ENCODE measurements around the gene RUBCNL. TPM values are rescaled to one million over a fixed set of nuclear protein-coding genes. Genes with fewer than 3 reads are reported as not detected.
A peak's percentile ranks its signal among the peaks of the same experiment; 100 is the strongest.
"Not testable (repeated sequence)": the region's sequence is repeated elsewhere in the genome, so short reads cannot be mapped to it uniquely, and the experiment has no call there.

Gene RUBCNL
- total and polyA plus RNA-seq, 9 donors = 1.9 to 3.1 (median 2.5) TPM

DNA sequence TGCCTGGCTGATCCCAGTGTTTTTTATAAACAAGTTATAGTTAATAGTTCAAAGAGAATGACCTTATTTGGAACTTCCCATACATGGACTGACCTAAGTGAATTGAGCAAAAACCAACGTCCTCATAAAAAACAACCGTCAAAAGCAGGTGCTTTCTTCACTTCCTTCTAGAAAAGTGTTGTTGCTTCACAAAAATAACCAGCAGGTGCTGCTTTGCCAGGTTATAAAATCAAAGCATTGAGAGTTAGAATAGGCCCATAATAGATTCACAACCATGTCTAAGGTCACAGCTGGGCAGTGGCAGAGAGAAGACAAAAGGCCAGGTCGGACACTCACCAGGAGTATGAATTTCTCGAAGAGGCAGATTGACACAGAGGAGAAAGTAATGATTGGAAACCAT is 9.5 kb downstream of the RUBCNL start:
- no peak overlapping the region for H3K27ac ChIP-seq (ENCODE audit: low read length)
- no peaks in the 10 kb centered on the region for H3K36me3 ChIP-seq (ENCODE audit: control insufficient read depth, insufficient read depth, low read length)
- no peak for DNase-seq
- H3K9me3 ChIP-seq (replicated peaks; ENCODE audit: control insufficient read depth, low read depth, low read length) = no peaks in the 10 kb centered on the region
- no peaks in the 10 kb centered on the region for H3K4me1 ChIP-seq (ENCODE audit: control insufficient read depth, insufficient read depth, low read length)
- no CpG with 5 or more reads among the region's 4 CpGs for WGBS (ENCODE audit: insufficient coverage)
- no peaks in the 10 kb centered on the region for H3K27me3 ChIP-seq (ENCODE audit: control insufficient read depth, insufficient read depth, low read length)
- H3K4me3 ChIP-seq (ENCODE audit: low read length) = no peak overlapping the region

DNA sequence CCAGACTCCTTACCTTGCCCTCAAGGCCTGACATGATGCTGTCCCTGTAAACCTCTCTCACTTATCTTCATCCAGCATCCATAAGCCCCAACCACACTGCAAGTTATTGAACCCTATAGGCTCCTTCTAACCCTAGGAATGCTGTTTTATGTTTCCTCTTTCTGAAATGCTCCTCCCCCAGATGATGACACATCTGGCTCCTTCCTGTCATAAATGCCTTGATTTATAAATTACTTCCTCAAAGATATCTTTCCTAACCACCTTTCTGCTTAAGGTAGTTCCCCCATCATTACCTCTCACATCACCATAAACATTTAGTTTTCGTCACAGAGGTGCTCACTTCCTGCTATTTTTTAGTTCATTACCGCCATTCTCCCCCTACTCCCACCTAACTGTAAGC is 12.3 kb downstream of the RUBCNL start:
- Histone ChIP-seq H3K27ac (ENCODE audit: low read length) (no peak overlapping the region), H3K4me3 (ENCODE audit: low read length) (no peak overlapping the region), H3K27me3 (ENCODE audit: control insufficient read depth, insufficient read depth, low read length) (no peaks in the 10 kb centered on the region), H3K36me3 (ENCODE audit: control insufficient read depth, insufficient read depth, low read length) (no peaks in the 10 kb centered on the region), H3K9me3 (replicated peaks; ENCODE audit: control insufficient read depth, low read depth, low read length) (no peaks in the 10 kb centered on the region), H3K4me1 (ENCODE audit: control insufficient read depth, insufficient read depth, low read length) (peaks cover 2% of the 10 kb centered on the region)
- 60% methylated on average over 1 of the region's 2 CpGs for WGBS (ENCODE audit: insufficient coverage)
- no peak for DNase-seq

DNA sequence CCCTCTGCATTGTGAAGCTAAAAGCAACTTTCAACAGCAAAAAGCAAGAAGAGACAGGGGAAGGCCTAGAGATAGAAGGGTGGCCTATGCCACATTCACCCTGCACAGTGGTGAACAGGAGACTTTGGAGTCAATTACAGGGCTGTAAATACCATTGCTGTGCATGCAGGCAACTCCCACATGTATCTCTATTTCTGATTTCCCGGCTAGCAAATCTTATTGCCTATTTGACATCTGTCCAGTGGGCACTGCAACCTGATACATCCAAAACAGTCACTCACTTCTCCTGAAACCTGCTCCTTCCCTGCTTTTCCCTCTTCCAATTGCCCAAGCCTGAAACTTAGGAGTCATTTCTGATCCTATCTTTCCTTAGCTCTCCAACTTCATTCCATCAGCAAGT is 13.4 kb downstream of the RUBCNL start:
- H3K27me3 ChIP-seq (ENCODE audit: control insufficient read depth, insufficient read depth, low read length) = no peaks in the 10 kb centered on the region
- no peaks in the 10 kb centered on the region for H3K9me3 ChIP-seq (replicated peaks; ENCODE audit: control insufficient read depth, low read depth, low read length)
- no peaks in the 10 kb centered on the region for H3K36me3 ChIP-seq (ENCODE audit: control insufficient read depth, insufficient read depth, low read length)
- H3K27ac ChIP-seq (ENCODE audit: low read length) = no peak overlapping the region
- no peak overlapping the region for H3K4me3 ChIP-seq (ENCODE audit: low read length)
- DNase-seq = no peak
- H3K4me1 ChIP-seq (ENCODE audit: control insufficient read depth, insufficient read depth, low read length) = peaks cover 2% of the 10 kb centered on the region
- WGBS (ENCODE audit: insufficient coverage) = 44% methylated on average over 1 of the region's 1 CpG

DNA sequence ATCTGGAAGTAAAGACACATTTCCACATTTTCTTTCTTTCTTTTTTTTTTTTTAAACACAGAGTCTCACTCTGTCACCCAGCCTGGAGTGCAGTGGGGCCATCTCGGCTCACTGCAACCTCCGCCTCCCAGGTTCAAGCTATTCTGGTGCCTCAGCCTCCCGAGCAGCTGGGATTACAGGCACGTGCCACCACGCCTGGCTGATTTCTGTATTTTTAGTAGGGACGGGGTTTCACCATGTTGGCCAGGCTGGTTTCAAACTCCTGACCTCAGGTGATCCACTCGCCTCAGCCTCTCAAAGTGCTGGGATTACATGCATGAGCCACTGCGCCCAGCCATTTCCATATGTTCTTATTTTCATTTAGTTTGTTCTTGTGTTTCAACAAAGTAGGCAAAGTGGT is 14.1 kb downstream of the RUBCNL start:
- H3K27me3 ChIP-seq (ENCODE audit: control insufficient read depth, insufficient read depth, low read length); H3K27ac ChIP-seq (ENCODE audit: low read length); H3K4me1 ChIP-seq (ENCODE audit: control insufficient read depth, insufficient read depth, low read length); H3K36me3 ChIP-seq (ENCODE audit: control insufficient read depth, insufficient read depth, low read length); H3K9me3 ChIP-seq (replicated peaks; ENCODE audit: control insufficient read depth, low read depth, low read length); H3K4me3 ChIP-seq (ENCODE audit: low read length); DNase-seq: not testable (repeated sequence)
- 79% methylated on average over 6 of the region's 8 CpGs for WGBS (ENCODE audit: insufficient coverage)

DNA sequence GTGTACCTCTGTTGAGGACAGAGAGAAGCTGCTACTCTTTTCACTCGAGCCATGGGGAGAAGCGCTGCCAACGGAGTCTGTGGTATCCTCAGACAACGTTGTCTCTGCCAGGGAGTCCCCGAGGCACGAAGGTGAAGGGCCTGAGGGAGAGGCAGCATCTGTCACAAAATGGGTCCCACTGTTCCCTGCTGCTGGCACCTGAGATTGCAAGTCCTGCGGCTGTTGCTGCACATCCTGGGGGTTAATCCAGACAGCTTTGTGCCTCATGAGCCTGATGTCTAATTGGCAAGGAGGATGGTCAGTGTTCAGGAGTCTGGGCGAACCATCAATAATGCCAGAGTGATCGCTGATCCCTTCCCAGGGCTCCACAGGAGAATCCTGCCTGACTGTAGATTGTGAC is 15.0 kb downstream of the RUBCNL start:
- Histone ChIP-seq H3K36me3 (ENCODE audit: control insufficient read depth, insufficient read depth, low read length) (no peaks in the 10 kb centered on the region), H3K4me3 (ENCODE audit: low read length) (no peak overlapping the region), H3K9me3 (replicated peaks; ENCODE audit: control insufficient read depth, low read depth, low read length) (no peaks in the 10 kb centered on the region), H3K4me1 (ENCODE audit: control insufficient read depth, insufficient read depth, low read length) (peaks cover 2% of the 10 kb centered on the region), H3K27me3 (ENCODE audit: control insufficient read depth, insufficient read depth, low read length) (no peaks in the 10 kb centered on the region), H3K27ac (ENCODE audit: low read length) (no peak overlapping the region)
- DNase-seq = no peak
- WGBS (ENCODE audit: insufficient coverage) = 88% methylated on average over 9 of the region's 9 CpGs

DNA sequence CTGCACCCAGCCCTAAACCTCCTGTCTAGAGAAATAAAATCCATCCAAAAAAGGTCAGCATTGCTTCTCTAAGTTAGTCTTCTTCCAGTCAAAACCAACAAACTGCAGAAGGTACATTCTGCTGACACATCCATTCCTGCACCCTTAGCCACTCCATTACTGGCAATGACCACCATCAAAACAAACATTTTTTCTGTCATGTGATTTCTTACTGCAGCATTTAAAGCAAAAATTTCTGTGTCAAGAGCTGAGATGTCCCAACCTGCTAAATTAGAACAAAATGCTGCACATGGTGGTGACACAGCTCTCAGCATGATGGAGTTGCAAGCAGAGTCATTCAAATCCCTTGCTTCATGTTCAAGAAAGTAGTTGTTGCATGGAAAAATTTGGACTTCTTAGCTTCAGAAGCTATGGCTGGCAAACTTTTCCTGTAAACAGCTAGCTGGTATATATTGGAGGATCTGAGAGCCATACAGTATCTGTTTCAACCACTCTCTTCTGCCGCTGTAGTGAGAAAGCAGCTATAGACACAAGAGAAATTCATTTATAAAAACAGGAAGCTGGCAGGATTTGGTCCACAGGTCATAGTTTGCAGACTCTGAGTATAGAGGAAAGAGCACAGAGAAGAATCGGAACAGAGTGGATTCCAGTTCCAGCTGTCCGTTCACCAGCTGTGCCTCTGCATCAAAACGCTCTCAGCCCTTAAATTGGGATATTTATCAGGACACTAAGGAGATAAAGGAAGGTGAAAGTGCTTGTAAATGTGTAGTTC is 17.4 kb downstream of the RUBCNL start:
- Histone ChIP-seq H3K27me3 (ENCODE audit: control insufficient read depth, insufficient read depth, low read length) (no peaks in the 10 kb centered on the region), H3K36me3 (ENCODE audit: control insufficient read depth, insufficient read depth, low read length) (no peaks in the 10 kb centered on the region), H3K4me1 (ENCODE audit: control insufficient read depth, insufficient read depth, low read length) (peaks cover 2% of the 10 kb centered on the region), H3K27ac (ENCODE audit: low read length) (no peak overlapping the region), H3K4me3 (ENCODE audit: low read length) (no peak overlapping the region), H3K9me3 (replicated peaks; ENCODE audit: control insufficient read depth, low read depth, low read length) (no peaks in the 10 kb centered on the region)
- 50% methylated on average over 2 of the region's 4 CpGs for WGBS (ENCODE audit: insufficient coverage)
- DNase-seq = no peak

DNA sequence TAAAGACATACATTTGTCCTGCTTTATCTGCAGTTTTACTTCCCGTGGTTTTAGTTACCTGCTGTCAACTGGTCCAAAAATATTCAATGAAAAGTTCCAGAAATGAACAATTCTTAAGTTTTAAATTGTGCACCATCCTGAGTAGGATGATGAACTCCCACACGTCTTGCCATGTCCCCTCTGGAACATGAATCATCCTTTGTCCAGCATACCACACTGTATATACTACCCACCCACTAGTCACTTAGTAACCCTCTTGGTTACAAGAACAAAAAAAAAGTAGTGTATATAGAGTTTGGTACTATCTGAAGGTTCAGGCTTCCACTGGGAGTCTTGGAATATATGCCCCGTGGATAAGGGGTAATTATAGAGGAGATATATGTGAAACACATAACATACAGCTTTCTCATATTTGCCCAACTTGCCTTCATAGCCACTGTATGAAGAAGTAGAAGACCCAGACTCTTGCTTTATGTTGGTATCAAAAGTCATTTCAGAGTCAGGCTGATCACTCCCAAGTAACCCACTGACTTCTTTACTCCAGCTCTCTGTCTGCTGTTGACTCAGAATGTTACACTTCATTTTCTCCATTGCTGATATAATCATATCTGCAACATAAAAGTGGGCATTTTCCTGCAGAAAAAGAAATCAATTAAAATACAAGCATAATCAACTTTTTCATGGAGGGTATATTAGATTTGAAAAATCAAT is 19.3 kb downstream of the RUBCNL start:
- no peak overlapping the region for H3K4me3 ChIP-seq (ENCODE audit: low read length)
- no CpG with 5 or more reads among the region's 3 CpGs for WGBS (ENCODE audit: insufficient coverage)
- H3K4me1 ChIP-seq (ENCODE audit: control insufficient read depth, insufficient read depth, low read length) = peaks cover 2% of the 10 kb centered on the region
- no peaks in the 10 kb centered on the region for H3K9me3 ChIP-seq (replicated peaks; ENCODE audit: control insufficient read depth, low read depth, low read length)
- no peaks in the 10 kb centered on the region for H3K36me3 ChIP-seq (ENCODE audit: control insufficient read depth, insufficient read depth, low read length)
- no peaks in the 10 kb centered on the region for H3K27me3 ChIP-seq (ENCODE audit: control insufficient read depth, insufficient read depth, low read length)
- DNase-seq = no peak
- no peak overlapping the region for H3K27ac ChIP-seq (ENCODE audit: low read length)

DNA sequence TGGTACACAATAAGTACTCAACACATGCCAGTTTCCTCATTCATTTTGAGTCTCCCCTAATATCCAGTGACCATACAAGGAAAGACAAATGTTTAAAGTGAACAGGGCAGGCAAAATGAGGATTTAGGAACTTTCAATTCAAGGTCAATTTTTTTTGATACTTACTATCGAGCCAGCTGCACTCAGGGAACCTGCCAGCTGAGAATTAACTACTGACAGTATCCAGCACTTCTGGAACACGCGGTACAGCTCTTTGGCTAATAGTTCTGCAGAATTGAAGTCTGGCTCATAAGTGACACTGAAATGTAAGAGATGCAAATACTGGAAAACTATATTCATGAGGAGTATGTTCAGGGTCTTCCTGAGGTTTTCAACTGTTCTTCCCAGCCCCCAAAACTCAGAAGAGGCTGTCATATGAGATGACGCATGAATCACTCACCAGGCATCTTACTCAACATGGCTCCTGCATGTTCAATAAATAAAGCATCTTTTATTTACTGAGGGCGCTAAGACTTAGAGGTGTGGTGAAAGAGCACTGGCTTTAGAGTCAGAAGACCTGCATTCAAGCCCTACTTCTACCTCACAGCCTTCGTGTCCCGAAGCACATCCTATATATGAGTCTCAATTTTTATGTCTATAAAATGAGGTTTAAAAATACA is 25.6 kb downstream of the RUBCNL start:
- WGBS (ENCODE audit: insufficient coverage) = no CpG with 5 or more reads among the region's 7 CpGs
- H3K4me1 ChIP-seq (ENCODE audit: control insufficient read depth, insufficient read depth, low read length) = peaks cover 5% of the 10 kb centered on the region
- H3K9me3 ChIP-seq (replicated peaks; ENCODE audit: control insufficient read depth, low read depth, low read length) = no peaks in the 10 kb centered on the region
- H3K27ac ChIP-seq (ENCODE audit: low read length) = no peak overlapping the region
- DNase-seq = no peak
- no peak overlapping the region for H3K4me3 ChIP-seq (ENCODE audit: low read length)
- no peaks in the 10 kb centered on the region for H3K36me3 ChIP-seq (ENCODE audit: control insufficient read depth, insufficient read depth, low read length)
- H3K27me3 ChIP-seq (ENCODE audit: control insufficient read depth, insufficient read depth, low read length) = no peaks in the 10 kb centered on the region

DNA sequence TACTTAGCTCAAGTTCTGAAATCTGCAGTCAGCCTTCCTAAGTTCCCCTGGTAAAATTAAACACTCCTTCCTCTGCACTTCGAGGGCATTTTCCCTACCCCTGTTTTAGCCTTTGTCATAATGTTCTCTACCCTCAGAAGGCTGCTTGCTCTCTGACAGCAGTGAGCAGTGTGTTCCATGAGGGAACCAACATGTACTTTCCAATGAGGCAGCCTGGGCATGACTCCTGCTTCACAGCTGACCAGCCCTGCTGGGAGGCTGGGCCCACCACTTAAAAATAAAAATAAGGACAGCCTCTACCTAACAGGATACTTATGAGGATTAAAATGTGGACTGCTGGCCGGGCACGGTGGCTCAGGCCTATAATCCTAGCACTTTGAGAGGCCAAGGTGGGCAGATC is 26.4 kb downstream of the RUBCNL start:
- H3K27ac ChIP-seq (ENCODE audit: low read length) = no peak overlapping the region
- no peak for DNase-seq
- peaks cover 5% of the 10 kb centered on the region for H3K4me1 ChIP-seq (ENCODE audit: control insufficient read depth, insufficient read depth, low read length)
- no peaks in the 10 kb centered on the region for H3K27me3 ChIP-seq (ENCODE audit: control insufficient read depth, insufficient read depth, low read length)
- H3K36me3 ChIP-seq (ENCODE audit: control insufficient read depth, insufficient read depth, low read length) = no peaks in the 10 kb centered on the region
- H3K4me3 ChIP-seq (ENCODE audit: low read length) = no peak overlapping the region
- WGBS (ENCODE audit: insufficient coverage) = 84% methylated on average over 3 of the region's 3 CpGs
- H3K9me3 ChIP-seq (replicated peaks; ENCODE audit: control insufficient read depth, low read depth, low read length) = no peaks in the 10 kb centered on the region

DNA sequence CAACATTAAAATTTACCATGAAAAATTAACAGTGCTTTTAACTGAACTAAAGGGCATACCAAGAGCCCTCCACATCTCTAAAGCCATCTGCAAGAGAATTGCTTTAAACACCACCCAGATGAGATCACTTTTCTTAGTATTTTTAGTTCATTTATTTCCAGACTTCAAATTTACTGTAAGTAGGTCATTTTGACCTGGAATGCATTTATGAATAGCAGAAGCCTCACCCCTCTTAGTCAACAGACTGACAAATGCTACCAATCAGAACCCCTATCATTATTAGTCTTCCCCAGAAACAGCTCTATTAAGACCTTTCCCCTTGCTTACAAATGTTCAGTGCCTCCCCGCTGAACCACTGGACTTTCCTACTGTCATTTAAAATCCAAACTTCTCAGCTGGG is 27.3 kb downstream of the RUBCNL start:
- H3K27ac ChIP-seq (ENCODE audit: low read length) = no peak overlapping the region

More for the DNA sequence above, 27.3 kb downstream of the RUBCNL start:
- no peaks in the 10 kb centered on the region for H3K27me3 ChIP-seq (ENCODE audit: control insufficient read depth, insufficient read depth, low read length)
- peaks cover 5% of the 10 kb centered on the region for H3K4me1 ChIP-seq (ENCODE audit: control insufficient read depth, insufficient read depth, low read length)
- no peaks in the 10 kb centered on the region for H3K9me3 ChIP-seq (replicated peaks; ENCODE audit: control insufficient read depth, low read depth, low read length)
- H3K36me3 ChIP-seq (ENCODE audit: control insufficient read depth, insufficient read depth, low read length) = no peaks in the 10 kb centered on the region
- no peak overlapping the region for H3K4me3 ChIP-seq (ENCODE audit: low read length)
- 100% methylated on average over 1 of the region's 1 CpG for WGBS (ENCODE audit: insufficient coverage)
- DNase-seq = peak; percentile 56
